OCI-LY1 (cell line): ENCODE results near the gene SNAI1.

Experiments used
- H2AFZ ChIP-seq: fragments of 200-600 bp; sonication (generic), shearing (Covaris generic); 2 replicates; pipeline ENCODE4 v1.6.0; 2014; ENCODE audit warnings: antibody characterized with exemption, mild to moderate bottlenecking, low read length
- H3F3A ChIP-seq: fragments of 200-600 bp; sonication (generic), shearing (Covaris generic); 2 replicates; pipeline ENCODE4 v1.6.0; 2014; ENCODE audit warnings: mild to moderate bottlenecking, antibody characterized with exemption, low read length, moderate library complexity; ENCODE audit not compliant: insufficient read depth
- H3K27ac ChIP-seq: fragments of 200-600 bp; sonication (generic); 2 replicates; pipeline ENCODE4 v1.5.1; 2014; ENCODE audit warnings: low read length, mixed run types, mild to moderate bottlenecking, low read depth; ENCODE audit not compliant: poor library complexity, severe bottlenecking
- H3K27me3 ChIP-seq: fragments of 200-600 bp; sonication (generic); 2 replicates; pipeline ENCODE4 v1.6.0; 2014; ENCODE audit warnings: antibody characterized with exemption, mild to moderate bottlenecking, low read length, moderate library complexity; ENCODE audit not compliant: insufficient read depth
- H3K36me3 ChIP-seq: fragments of 200-600 bp; sonication (generic); 2 replicates; pipeline ENCODE4 v1.6.1; 2014; ENCODE audit warnings: mild to moderate bottlenecking, antibody characterized with exemption, low read length, moderate library complexity, mixed read lengths; ENCODE audit not compliant: insufficient read depth
- H3K4me1 ChIP-seq: fragments of 200-600 bp; sonication (generic); 2 replicates; pipeline ENCODE4 v1.5.1; 2014; ENCODE audit warnings: mild to moderate bottlenecking, low read length, moderate library complexity; ENCODE audit not compliant: insufficient read depth, severe bottlenecking
- H3K4me2 ChIP-seq: fragments of 200-600 bp; sonication (generic), shearing (Covaris generic); 2 replicates; pipeline ENCODE4 v1.6.1; 2014; ENCODE audit warnings: low read length
- H3K4me3 ChIP-seq: fragments of 200-600 bp; sonication (generic); 2 replicates; pipeline ENCODE4 v1.5.1; 2014; ENCODE audit warnings: low read length, low read depth, mild to moderate bottlenecking, mixed read lengths; ENCODE audit not compliant: poor library complexity, severe bottlenecking
- H3K79me2 ChIP-seq: fragments of 200-600 bp; shearing (Covaris generic); 2 replicates; pipeline ENCODE4 v1.6.1; 2016; ENCODE audit warnings: mixed run types, low read length, mixed read lengths; ENCODE audit not compliant: insufficient read depth
- H3K9ac ChIP-seq: fragments of 200-600 bp; sonication (generic), shearing (Covaris generic); 2 replicates; pipeline ENCODE4 v1.6.1; 2014; ENCODE audit warnings: mild to moderate bottlenecking, low read length, mixed read lengths
- H3K9me2 ChIP-seq: fragments of 200-600 bp; sonication (generic), shearing (Covaris generic); 2 replicates; pipeline ENCODE4 v1.6.1; 2014; ENCODE audit warnings: low read depth, mild to moderate bottlenecking, low read length, mixed read lengths
- H3K9me3 ChIP-seq: fragments of 200-600 bp; shearing (Covaris generic); 2 replicates; pipeline ENCODE4 v1.6.1; 2014; ENCODE audit warnings: low read length, mixed read lengths
- H4K20me1 ChIP-seq: fragments of 200-600 bp; sonication (generic), shearing (Covaris generic); 2 replicates; pipeline ENCODE4 v1.6.0; 2016; ENCODE audit warnings: mild to moderate bottlenecking, low read length; ENCODE audit not compliant: insufficient read depth
- EZH2 ChIP-seq: fragments of 200-600 bp; sonication (generic), shearing (Covaris generic); IDR thresholded peaks from 2 replicates; pipeline ENCODE4 v1.8.0; 2017; ENCODE audit warnings: borderline replicate concordance, mixed run types, mild to moderate bottlenecking, antibody characterized with exemption, low read length, moderate library complexity, mixed read lengths
- TF ChIP-seq, protein P1 (sequence below): fragments of 200-600 bp; sonication (generic), shearing (Covaris generic); IDR thresholded peaks from 2 replicates; pipeline ENCODE4 v1.5.1; 2017; ENCODE audit warnings: mild to moderate bottlenecking, antibody characterized with exemption, low read length, moderate library complexity, mixed read lengths

The SNAI1 gene

GRCh38 chr20:49986049-49986448 is 3.3 kb downstream of the SNAI1 start:
- no peak overlapping the region for H2AFZ ChIP-seq
- no peaks in the 10 kb centered on the region for H3K9me3 ChIP-seq
- TF ChIP-seq EZH2: no peak
- TF ChIP-seq, protein P1, sequence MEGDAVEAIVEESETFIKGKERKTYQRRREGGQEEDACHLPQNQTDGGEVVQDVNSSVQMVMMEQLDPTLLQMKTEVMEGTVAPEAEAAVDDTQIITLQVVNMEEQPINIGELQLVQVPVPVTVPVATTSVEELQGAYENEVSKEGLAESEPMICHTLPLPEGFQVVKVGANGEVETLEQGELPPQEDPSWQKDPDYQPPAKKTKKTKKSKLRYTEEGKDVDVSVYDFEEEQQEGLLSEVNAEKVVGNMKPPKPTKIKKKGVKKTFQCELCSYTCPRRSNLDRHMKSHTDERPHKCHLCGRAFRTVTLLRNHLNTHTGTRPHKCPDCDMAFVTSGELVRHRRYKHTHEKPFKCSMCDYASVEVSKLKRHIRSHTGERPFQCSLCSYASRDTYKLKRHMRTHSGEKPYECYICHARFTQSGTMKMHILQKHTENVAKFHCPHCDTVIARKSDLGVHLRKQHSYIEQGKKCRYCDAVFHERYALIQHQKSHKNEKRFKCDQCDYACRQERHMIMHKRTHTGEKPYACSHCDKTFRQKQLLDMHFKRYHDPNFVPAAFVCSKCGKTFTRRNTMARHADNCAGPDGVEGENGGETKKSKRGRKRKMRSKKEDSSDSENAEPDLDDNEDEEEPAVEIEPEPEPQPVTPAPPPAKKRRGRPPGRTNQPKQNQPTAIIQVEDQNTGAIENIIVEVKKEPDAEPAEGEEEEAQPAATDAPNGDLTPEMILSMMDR: no peak
- no peak overlapping the region for H3K4me2 ChIP-seq
- no peaks in the 10 kb centered on the region for H4K20me1 ChIP-seq
- H3K79me2 ChIP-seq: no peaks in the 10 kb centered on the region
- no peak overlapping the region for H3K27ac ChIP-seq
- H3K27me3 ChIP-seq: no peaks in the 10 kb centered on the region; the same call in 1 of the 2 replicates
- no peaks in the 10 kb centered on the region for H3K9me2 ChIP-seq
- peaks cover 27% of the 10 kb centered on the region for H3K4me1 ChIP-seq
- H3K4me3 ChIP-seq: no peak overlapping the region
- no peaks in the 10 kb centered on the region for H3K36me3 ChIP-seq
- H3F3A ChIP-seq: no peaks in the 10 kb centered on the region
- H3K9ac ChIP-seq: no peak overlapping the region

- TF ChIP-seq, protein P1: no peak
- TF ChIP-seq EZH2: no peak
- Histone ChIP-seq H3K9ac (no peak overlapping the region), H3K79me2 (no peaks in the 10 kb centered on the region), H3K36me3 (no peaks in the 10 kb centered on the region), H3F3A (no peaks in the 10 kb centered on the region), H2AFZ (no peak overlapping the region), H3K9me2 (no peaks in the 10 kb centered on the region), H3K27me3 (no peaks in the 10 kb centered on the region), H3K4me3 (no peak overlapping the region), H3K4me2 (no peak overlapping the region), H4K20me1 (no peaks in the 10 kb centered on the region), H3K9me3 (no peaks in the 10 kb centered on the region), H3K27ac (no peak overlapping the region), H3K4me1 (peaks cover 16% of the 10 kb centered on the region)
Measured at GRCh38 chr20:49987015-49987867, 4.5 kb downstream of the SNAI1 start.

- H4K20me1 ChIP-seq: no peaks in the 10 kb centered on the region
- H3K4me1 ChIP-seq: peaks cover 10% of the 10 kb centered on the region
- TF ChIP-seq, protein P1: no peak
- no peak for TF ChIP-seq EZH2
- H2AFZ ChIP-seq: no peak overlapping the region
- H3K27ac ChIP-seq: no peak overlapping the region
- H3K4me3 ChIP-seq: no peak overlapping the region
- H3K79me2 ChIP-seq: no peaks in the 10 kb centered on the region
- no peaks in the 10 kb centered on the region for H3K9me3 ChIP-seq
- no peaks in the 10 kb centered on the region for H3K27me3 ChIP-seq
- no peaks in the 10 kb centered on the region for H3K36me3 ChIP-seq
- H3F3A ChIP-seq: no peaks in the 10 kb centered on the region
- H3K9me2 ChIP-seq: no peaks in the 10 kb centered on the region
- no peak overlapping the region for H3K9ac ChIP-seq
- no peak overlapping the region for H3K4me2 ChIP-seq
Measured at GRCh38 chr20:49987868-49988690, 5.3 kb downstream of the SNAI1 start.
